HL-60 (cell line): ENCODE data around the gene MRPL1.

Experiments used
- CTCF ChIP-seq: IDR thresholded peaks from one replicate; pipeline ENCODE4 v1.5.1; 2011; ENCODE audit warnings: low read length, control low read depth, inconsistent platforms; ENCODE audit not compliant: insufficient read depth
- POLR2AphosphoS5 ChIP-seq: IDR thresholded peaks from 2 replicates; pipeline ENCODE4 v1.6.1; 2012; ENCODE audit warnings: low read depth
- REST ChIP-seq: IDR thresholded peaks from 2 replicates; pipeline ENCODE4 v1.6.1; 2012; ENCODE audit warnings: low read depth; ENCODE audit not compliant: insufficient replicate concordance
- SPI1 ChIP-seq: IDR thresholded peaks from 2 replicates; pipeline ENCODE4 v1.6.1; 2012; ENCODE audit warnings: low read depth, mild to moderate bottlenecking, borderline replicate concordance

- TF ChIP-seq POLR2AphosphoS5 (no peak), CTCF (no peak), REST (no peak), SPI1 (no peak)
Measured at GRCh38 chr4:77861495-77861894, 1.1 kb upstream of the MRPL1 start.
